ENCODE results near the gene ASCL2.

Gene ASCL2

GRCh38 chr11:2260491-2261364, 9.7 kb downstream of the ASCL2 start:
- no peak for DNase-seq (ENCODE audit: low spot score)

- no peak for DNase-seq (ENCODE audit: low spot score)
Observed at GRCh38 chr11:2259897-2260451, 10.4 kb downstream of the ASCL2 start.

- DNase-seq (ENCODE audit: low spot score) = peak; percentile 32
Observed at GRCh38 chr11:2259466-2259830, 10.9 kb downstream of the ASCL2 start.

- peak; percentile 42 for DNase-seq (ENCODE audit: low spot score)
Observed at GRCh38 chr11:2258501-2259465, 11.6 kb downstream of the ASCL2 start.

- DNase-seq (ENCODE audit: low spot score) = peak; percentile 52
Observed at GRCh38 chr11:2256951-2257700, 13.3 kb downstream of the ASCL2 start.

GRCh38 chr11:2256293-2256913, 14.0 kb downstream of the ASCL2 start:
- peak; percentile 38 for DNase-seq (ENCODE audit: low spot score)

- DNase-seq (ENCODE audit: low spot score) = no peak
Observed at GRCh38 chr11:2252018-2252417, 18.4 kb downstream of the ASCL2 start.

- peak; percentile 44 for DNase-seq (ENCODE audit: low spot score)
Observed at GRCh38 chr11:2251138-2251537, 19.2 kb downstream of the ASCL2 start.

GRCh38 chr11:2250485-2250884, 19.9 kb downstream of the ASCL2 start:
- peak; percentile 40 for DNase-seq (ENCODE audit: low spot score)

- DNase-seq (ENCODE audit: low spot score) = peak; percentile 43
Observed at GRCh38 chr11:2250041-2250440, 20.3 kb downstream of the ASCL2 start.

GRCh38 chr11:2249189-2249916, 21.0 kb downstream of the ASCL2 start:
- DNase-seq (ENCODE audit: low spot score) = no peak

- DNase-seq (ENCODE audit: low spot score) = no peak
Observed at GRCh38 chr11:2248762-2249161, 21.6 kb downstream of the ASCL2 start.

- no peak for DNase-seq (ENCODE audit: low spot score)
Observed at GRCh38 chr11:2248242-2248641, 22.1 kb downstream of the ASCL2 start.

- no peak for DNase-seq (ENCODE audit: low spot score)
Observed at GRCh38 chr11:2247496-2247895, 22.9 kb downstream of the ASCL2 start.

- DNase-seq (ENCODE audit: low spot score) = no peak
Observed at GRCh38 chr11:2240834-2241233, 29.6 kb downstream of the ASCL2 start.

- peak; percentile 37 for DNase-seq (ENCODE audit: low spot score)
Observed at GRCh38 chr11:2237457-2238238, 32.7 kb downstream of the ASCL2 start.

GRCh38 chr11:2236381-2237134, 33.8 kb downstream of the ASCL2 start:
- DNase-seq (ENCODE audit: low spot score) = peak; percentile 41

- DNase-seq (ENCODE audit: low spot score) = no peak
Observed at GRCh38 chr11:2235588-2236326, 34.6 kb downstream of the ASCL2 start.

Data from ecto neural progenitor cell (in vitro differentiated cells).